HG03045 (cell line): ENCODE data around the gene OR8G1.
"Not testable (repeated sequence)": the region's sequence is repeated elsewhere in the genome, so short reads cannot be mapped to it uniquely, and the experiment has no call there.

Experiments
- ATAC-seq: cut with Tn5 transposase; IDR thresholded peaks from one replicate; pipeline ENCODE4 v1.9.1; 2021; ENCODE audit warnings: mild to moderate bottlenecking, moderate library complexity; ENCODE audit not compliant: unreplicated experiment

OR8G1 gene, protein sequence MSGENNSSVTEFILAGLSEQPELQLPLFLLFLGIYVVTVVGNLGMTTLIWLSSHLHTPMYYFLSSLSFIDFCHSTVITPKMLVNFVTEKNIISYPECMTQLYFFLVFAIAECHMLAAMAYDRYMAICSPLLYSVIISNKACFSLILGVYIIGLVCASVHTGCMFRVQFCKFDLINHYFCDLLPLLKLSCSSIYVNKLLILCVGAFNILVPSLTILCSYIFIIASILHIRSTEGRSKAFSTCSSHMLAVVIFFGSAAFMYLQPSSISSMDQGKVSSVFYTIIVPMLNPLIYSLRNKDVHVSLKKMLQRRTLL

GRCh38 chr11:124240621-124241397 is at the start of gene OR8G1:
OR8G1 (plus strand) TSS chr11:124241095; CDS start chr11:124249676, 8,581 bp downstream.
- ATAC-seq = no peak

DNA sequence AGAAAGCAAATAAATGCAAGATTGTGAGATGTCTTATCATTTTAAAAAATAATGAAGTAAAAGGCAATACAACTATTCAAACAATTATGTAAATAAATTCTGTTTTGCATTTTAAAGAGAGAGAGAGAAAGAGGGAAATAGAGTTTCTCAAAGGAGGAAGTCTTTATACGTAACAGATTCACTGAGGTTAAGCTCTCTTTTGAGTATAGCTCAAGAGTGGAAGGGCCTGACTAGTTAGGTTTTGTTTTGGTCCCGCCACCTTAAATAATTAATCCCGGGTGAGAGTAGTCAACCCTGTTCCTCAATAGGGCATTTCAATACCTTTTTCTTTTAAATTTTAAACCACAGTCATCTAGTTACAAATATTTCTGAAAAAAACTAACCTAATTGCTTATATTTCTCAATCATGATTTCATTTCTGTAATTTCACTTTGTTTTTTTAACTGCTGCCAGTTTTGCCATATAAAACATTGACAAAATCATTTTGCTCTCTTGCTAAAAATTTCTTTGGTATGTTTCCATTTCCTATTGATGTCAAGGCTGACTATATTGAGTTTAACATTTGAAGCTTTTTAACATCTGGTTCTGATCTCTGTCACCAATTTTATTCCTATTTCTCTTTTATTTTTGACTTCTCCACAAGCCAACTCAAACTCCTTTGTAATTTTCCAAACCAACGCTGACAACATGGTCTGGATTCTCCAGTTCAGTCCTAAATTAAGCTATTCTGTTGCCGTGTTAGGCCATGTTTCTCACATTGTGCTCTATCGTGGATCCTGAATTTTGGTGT is 47.5 kb upstream of the OR8G1 start:
- ATAC-seq = no peak

DNA sequence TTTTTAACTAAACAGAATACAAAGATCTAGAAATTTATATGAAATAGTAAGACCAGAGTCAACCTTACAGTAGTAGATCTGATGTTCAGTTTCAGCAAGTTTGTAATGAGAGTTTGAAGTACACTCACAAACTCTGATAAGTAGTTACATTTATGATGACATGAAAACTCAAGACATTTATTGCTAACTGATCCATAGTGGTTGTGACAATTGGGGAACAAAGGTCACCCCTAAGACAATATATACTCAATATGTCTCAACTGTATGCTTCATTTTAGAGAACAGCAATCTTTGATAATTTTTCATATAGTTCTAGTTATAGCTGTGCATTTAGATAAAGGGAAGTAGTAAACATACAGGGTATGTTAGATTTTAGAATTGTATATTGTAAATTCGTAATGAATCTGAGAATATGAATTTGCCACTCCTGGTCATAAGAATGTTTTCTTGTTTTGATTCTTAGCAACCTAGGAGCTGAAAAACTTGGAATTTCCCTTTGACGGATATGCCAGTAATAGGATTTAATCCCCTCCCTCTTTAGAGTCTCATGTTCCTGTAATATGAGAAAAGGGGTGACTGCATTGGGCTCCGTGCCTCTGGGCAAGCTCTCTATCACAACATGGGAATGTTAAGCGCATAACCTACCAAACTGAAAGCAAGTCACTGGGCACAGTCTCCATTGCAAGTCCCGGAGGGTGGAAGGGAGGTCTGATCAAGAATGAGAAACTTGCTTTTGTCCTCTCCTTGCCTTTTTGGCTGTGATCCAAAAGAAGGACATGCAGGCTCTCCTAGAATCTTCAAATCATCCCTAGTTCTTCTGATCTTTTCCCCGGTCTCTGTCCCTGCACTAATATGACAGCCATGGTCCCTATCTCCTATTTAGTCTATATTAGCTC is 46.4 kb upstream of the OR8G1 start:
- ATAC-seq = peak; percentile 14

DNA sequence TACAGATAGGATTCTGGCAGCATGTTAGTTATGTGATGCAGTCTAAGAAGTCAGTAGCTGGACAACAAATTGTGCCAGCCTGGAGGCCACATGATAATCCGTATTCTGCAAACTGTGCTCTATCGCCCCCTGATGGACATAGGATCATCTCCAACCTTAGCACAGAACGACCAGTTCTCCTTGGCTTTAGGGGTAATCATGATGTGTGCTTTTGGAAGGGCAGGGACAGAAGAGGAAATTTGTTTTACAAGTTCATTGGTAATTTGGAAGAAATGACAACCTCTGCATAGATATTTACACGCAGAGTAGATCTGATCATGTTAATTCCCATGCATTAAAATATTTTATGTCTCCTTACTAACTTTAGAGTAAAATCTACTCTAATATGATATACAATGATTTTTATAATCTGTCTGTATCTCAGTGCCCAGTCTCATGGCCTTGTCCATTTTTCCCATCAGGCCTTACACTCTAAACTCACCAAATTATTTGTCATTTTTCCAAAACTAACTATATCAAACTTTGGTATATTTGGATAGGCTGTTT is 45.6 kb upstream of the OR8G1 start:
- peak; percentile 85 for ATAC-seq

- ATAC-seq = no peak
These were observed 42.9 kb upstream of the OR8G1 start for GRCh38 chr11:124197999-124198398.

DNA sequence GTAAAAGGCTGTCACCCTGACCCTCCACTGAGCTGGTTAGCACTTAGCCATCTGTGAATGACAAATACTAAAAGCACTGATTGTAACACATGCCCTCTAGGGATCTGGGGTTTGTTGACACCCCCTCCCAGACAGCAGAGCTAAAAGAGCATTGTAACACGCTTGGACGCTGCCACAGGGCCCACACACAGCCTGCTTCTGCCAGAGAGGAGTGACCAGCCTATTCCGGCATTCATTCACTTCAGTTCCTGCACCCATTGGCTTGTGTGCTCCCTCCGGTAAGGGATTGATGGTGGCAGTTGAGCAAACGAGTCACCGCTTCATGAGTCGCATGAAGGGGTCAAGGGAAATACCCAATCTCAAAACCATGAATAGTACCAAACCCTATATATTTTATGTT is 42.0 kb upstream of the OR8G1 start:
- no peak for ATAC-seq

- no peak for ATAC-seq
These were observed 41.2 kb upstream of the OR8G1 start for GRCh38 chr11:124199702-124200101.

DNA sequence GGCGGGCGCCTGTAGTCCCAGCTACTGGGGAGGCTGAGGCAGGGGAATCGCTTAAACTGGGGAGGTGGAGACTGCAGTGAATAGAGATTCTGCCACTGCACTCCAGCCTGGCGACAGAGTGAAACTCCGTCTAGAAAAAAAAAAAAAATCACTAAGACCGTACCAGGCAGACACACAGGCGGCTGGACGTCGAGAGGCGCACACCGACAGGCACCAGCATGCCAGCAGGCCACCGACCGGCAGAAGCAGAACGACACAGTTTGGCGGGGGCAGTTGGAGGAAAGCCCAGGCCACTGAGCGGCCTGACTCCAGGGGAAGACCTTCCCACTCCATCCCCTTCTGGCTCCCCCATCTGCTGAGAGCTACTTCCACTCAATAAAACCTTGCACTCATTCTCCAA is 40.2 kb upstream of the OR8G1 start:
- no peak for ATAC-seq

- ATAC-seq = no peak
These were observed 37.9 kb upstream of the OR8G1 start for GRCh38 chr11:124202951-124203350.

- ATAC-seq = no peak
These were observed 36.9 kb upstream of the OR8G1 start for GRCh38 chr11:124204008-124204407.

DNA sequence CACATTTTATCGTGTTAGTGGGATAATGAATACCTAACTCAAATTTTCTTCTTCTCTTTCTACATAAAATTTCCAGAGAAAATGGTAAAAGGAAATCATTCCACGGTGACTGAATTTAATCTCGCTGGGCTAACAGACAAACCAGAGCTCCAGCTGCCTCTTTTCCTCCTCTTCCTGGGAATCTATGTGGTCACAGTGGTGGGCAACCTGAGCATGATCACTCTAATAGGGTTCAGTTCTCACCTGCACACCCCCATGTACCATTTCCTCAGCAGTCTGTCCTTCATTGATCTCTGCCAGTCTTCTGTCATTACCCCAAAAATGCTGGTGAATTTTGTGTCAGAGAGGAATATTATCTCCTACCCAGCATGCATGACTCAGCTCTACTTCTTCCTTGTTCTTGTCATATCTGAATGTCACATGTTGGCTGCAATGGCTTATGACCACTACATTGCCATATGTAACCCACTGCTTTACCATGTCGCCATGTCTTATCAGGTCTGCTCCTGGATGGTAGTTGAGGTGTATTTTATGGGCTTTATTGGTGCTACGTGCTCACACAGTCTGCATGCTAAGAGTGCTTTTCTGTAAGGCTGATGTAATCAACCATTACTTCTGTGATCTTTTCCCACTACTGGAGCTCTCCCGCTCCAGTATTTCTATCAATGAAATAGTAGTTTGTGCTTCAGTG is 33.6 kb upstream of the OR8G1 start:
- no peak for ATAC-seq

DNA sequence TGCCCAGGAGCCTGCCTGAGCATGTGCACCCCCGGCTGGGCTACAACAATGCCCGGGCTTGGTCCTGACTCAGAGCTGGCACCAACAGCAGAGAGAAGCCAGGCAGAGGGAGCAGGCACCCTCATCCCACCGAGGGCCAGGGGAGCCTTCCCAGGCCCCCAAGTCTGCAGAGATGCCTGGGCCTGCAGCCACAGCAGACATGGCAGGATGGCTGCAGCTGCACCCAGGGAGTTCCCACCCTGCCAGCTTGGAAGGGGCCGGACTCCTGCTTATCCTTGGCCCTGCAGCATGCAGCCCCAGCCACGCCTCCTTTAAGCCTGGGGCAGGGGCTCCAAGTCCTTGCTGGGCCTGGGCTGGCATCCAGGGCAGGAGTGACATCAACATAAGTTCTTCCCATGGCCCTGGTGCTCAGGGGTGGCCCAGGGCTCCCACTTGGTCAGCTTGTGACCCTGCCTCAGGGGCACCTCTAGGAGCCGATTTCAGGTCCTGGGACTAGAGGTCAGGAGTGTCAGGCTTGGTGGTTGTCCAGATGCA is 31.0 kb upstream of the OR8G1 start:
- ATAC-seq = no peak

GRCh38 chr11:124210421-124210820 is 30.5 kb upstream of the OR8G1 start:
- ATAC-seq = no peak

GRCh38 chr11:124211321-124211720 is 29.6 kb upstream of the OR8G1 start:
- no peak for ATAC-seq

- no peak for ATAC-seq
These were observed 26.9 kb upstream of the OR8G1 start for GRCh38 chr11:124214027-124214426.

DNA sequence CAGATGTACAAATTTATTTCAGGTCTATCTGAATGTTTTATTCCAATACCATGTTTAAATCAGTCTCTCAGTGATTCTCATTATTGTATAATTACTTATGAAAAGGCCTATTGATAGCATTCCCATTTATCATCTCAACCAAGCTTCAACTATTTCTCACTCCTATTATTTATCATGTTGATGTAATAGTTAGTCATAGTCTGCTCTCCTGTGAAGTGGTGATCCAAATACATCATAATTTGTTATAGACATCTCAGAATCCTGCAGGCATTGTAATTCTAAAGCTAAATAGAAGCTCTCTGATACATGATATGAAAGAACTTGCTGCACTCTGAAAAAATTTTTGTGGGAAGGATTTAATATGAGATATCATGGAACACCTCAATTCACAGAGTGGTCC is 21.8 kb upstream of the OR8G1 start:
- ATAC-seq = no peak

GRCh38 chr11:124222407-124222806 is 18.5 kb upstream of the OR8G1 start:
- no peak for ATAC-seq

GRCh38 chr11:124224618-124225423 is 16.1 kb upstream of the OR8G1 start:
- ATAC-seq = not testable (repeated sequence)

- ATAC-seq = no peak
These were observed 15.4 kb upstream of the OR8G1 start for GRCh38 chr11:124225471-124225870.
